ENCODE results near the gene ADM5. TPM values are rescaled to one million over a fixed set of nuclear protein-coding genes. Genes with fewer than 3 reads are reported as not detected.

Gene ADM5
- total RNA-seq, 1 donor: 0.63 TPM

GRCh38 chr19:49700563-49700962 lies 11.2 kb downstream of the ADM5 start:
- no peak for TF ChIP-seq CTCF (IDR thresholded peaks at IDR 0.05; ENCODE audit: insufficient read depth, low read length)
- no peak for DNase-seq (ENCODE audit: low read depth)
- H3K4me3 ChIP-seq (ENCODE audit: low read depth, low read length): no peak overlapping the region

- no peak overlapping the region for H3K4me3 ChIP-seq (ENCODE audit: low read depth, low read length)
- TF ChIP-seq CTCF (IDR thresholded peaks at IDR 0.05; ENCODE audit: insufficient read depth, low read length): no peak
- DNase-seq (ENCODE audit: low read depth): no peak
Measured at GRCh38 chr19:49701271-49701786, 11.9 kb downstream of the ADM5 start.

- DNase-seq (ENCODE audit: low read depth): no peak
- H3K4me3 ChIP-seq (ENCODE audit: low read depth, low read length): no peak overlapping the region
- no peak for TF ChIP-seq CTCF (IDR thresholded peaks at IDR 0.05; ENCODE audit: insufficient read depth, low read length)
Measured at GRCh38 chr19:49704888-49705642, 15.7 kb downstream of the ADM5 start.

- DNase-seq (ENCODE audit: low read depth): no peak
- H3K4me3 ChIP-seq (ENCODE audit: low read depth, low read length): no peak overlapping the region
- no peak for TF ChIP-seq CTCF (IDR thresholded peaks at IDR 0.05; ENCODE audit: insufficient read depth, low read length)
Measured at GRCh38 chr19:49705919-49706318, 16.5 kb downstream of the ADM5 start.

GRCh38 chr19:49710372-49710951 lies 21.1 kb downstream of the ADM5 start:
- no peak overlapping the region for H3K4me3 ChIP-seq (ENCODE audit: low read depth, low read length)
- no peak for TF ChIP-seq CTCF (IDR thresholded peaks at IDR 0.05; ENCODE audit: insufficient read depth, low read length)
- DNase-seq (ENCODE audit: low read depth): peak; percentile 51

GRCh38 chr19:49712397-49712859 lies 23.0 kb downstream of the ADM5 start:
- no peak overlapping the region for H3K4me3 ChIP-seq (ENCODE audit: low read depth, low read length)
- peak; percentile 56 for DNase-seq (ENCODE audit: low read depth)

More at GRCh38 chr19:49712397-49712859, 23.0 kb downstream of the ADM5 start:
- no peak for TF ChIP-seq CTCF (IDR thresholded peaks at IDR 0.05; ENCODE audit: insufficient read depth, low read length)

Measured in fibroblast of the aortic adventitia (primary cell).